ENCODE measurements around the gene FHOD3. TPM values are rescaled to one million over a fixed set of nuclear protein-coding genes. Genes with fewer than 3 reads are reported as not detected.

FHOD3 gene
- total and polyA plus RNA-seq, 2 donors (not counting 1 experiment from before 2014, with no cell fraction given), result not detected

GRCh38 chr18:36464126-36464651, 166.7 kb downstream of the FHOD3 start:
- Mint-ChIP-seq H3K4me3 (no peak overlapping the region), H3K4me1 (no peaks in the 10 kb centered on the region), H3K27ac (no peak overlapping the region), H3K27me3 (peaks cover 5% of the 10 kb centered on the region), H3K9me3 (ENCODE audit: insufficient read depth) (no peaks in the 10 kb centered on the region)
- WGBS (ENCODE audit: insufficient coverage), result 90% methylated on average over 4 of the region's 5 CpGs
- no peaks in the 10 kb centered on the region for H3K36me3 ChIP-seq (replicated peaks in 1 of 2; ENCODE audit: control extremely low read depth in 1 of 2, control insufficient read depth in 1 of 2, extremely low read depth in 1 of 2, insufficient read depth in 2 of 2, low read length in 1 of 2)
- no peak overlapping the region for H3K4me2 ChIP-seq (replicated peaks; ENCODE audit: low read depth, low read length, poor library complexity, severe bottlenecking)
- no peak for ATAC-seq (ENCODE audit: low read depth)
- H3K27ac ChIP-seq (ENCODE audit: low read length in 2 of 2), result no peak overlapping the region
- no peaks in the 10 kb centered on the region for H4K20me1 ChIP-seq (ENCODE audit: control insufficient read depth, insufficient read depth, low read length, poor library complexity, severe bottlenecking)
- ChIA-PET POLR2A (no interaction called here), CTCF (no interaction called here)
- H3K9me3 ChIP-seq (ENCODE audit: control extremely low read depth in 1 of 3, control insufficient read depth in 2 of 3, insufficient read depth in 1 of 3, low read length in 2 of 3), result no peaks in the 10 kb centered on the region
- intact Hi-C loops (cut with micrococcal nuclease), result no loop called here
- H3K4me3 ChIP-seq (ENCODE audit: control extremely low read depth in 1 of 5, extremely low read depth in 1 of 5, insufficient read depth in 1 of 5, low read depth in 2 of 5, low read length in 4 of 5), result no peak overlapping the region
- no peaks in the 10 kb centered on the region for H3K27me3 ChIP-seq (replicated peaks in 1 of 4; ENCODE audit: control extremely low read depth in 1 of 4, control insufficient read depth in 3 of 4, insufficient read depth in 4 of 4, low read length in 3 of 4)
- DNase-seq, result no peak
- no peak overlapping the region for H3K9ac ChIP-seq (ENCODE audit: low read length)
- H2AFZ ChIP-seq (ENCODE audit: insufficient read depth, low read depth, low read length, poor library complexity, severe bottlenecking), result no peak overlapping the region
- no peak for TF ChIP-seq EZH2 (IDR thresholded peaks at IDR 0.05; ENCODE audit: borderline replicate concordance, insufficient read depth, low read depth, low read length, poor library complexity, severe bottlenecking)
- H3K79me2 ChIP-seq (ENCODE audit: control insufficient read depth, insufficient read depth, low read length), result no peaks in the 10 kb centered on the region
- H3K4me1 ChIP-seq (ENCODE audit: control insufficient read depth in 2 of 2, insufficient read depth in 2 of 2, low read length in 2 of 2), result no peaks in the 10 kb centered on the region

DNA sequence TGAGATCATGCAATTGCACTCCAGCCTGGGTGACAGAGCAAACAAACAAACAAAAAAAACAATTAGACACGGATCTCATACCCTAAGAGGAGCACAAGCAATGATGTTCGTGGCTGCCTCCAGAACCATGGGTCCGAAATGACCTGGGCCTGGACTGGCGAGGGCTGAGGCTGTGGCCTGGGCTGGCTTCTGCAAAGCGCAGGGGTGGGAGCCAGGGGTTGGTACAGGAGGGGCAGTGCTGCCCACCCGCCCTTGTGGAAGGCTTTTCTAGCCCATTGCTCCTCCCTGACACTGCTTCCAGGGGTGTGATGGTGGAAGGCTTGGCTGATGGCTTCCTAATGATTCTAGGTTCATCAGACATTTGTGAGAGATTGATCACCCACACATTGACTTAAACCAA, 167.8 kb downstream of the FHOD3 start:
- Histone ChIP-seq H3K9me3 (ENCODE audit: control extremely low read depth in 1 of 3, control insufficient read depth in 2 of 3, insufficient read depth in 1 of 3, low read length in 2 of 3) (no peaks in the 10 kb centered on the region), H3K27ac (ENCODE audit: low read length in 2 of 2) (no peak overlapping the region), H4K20me1 (ENCODE audit: control insufficient read depth, insufficient read depth, low read length, poor library complexity, severe bottlenecking) (no peaks in the 10 kb centered on the region), H3K27me3 (replicated peaks in 1 of 4; ENCODE audit: control extremely low read depth in 1 of 4, control insufficient read depth in 3 of 4, insufficient read depth in 4 of 4, low read length in 3 of 4) (no peaks in the 10 kb centered on the region), H3K36me3 (replicated peaks in 1 of 2; ENCODE audit: control extremely low read depth in 1 of 2, control insufficient read depth in 1 of 2, extremely low read depth in 1 of 2, insufficient read depth in 2 of 2, low read length in 1 of 2) (no peaks in the 10 kb centered on the region), H3K4me2 (replicated peaks; ENCODE audit: low read depth, low read length, poor library complexity, severe bottlenecking) (no peak overlapping the region), H3K79me2 (ENCODE audit: control insufficient read depth, insufficient read depth, low read length) (no peaks in the 10 kb centered on the region), H3K4me1 (ENCODE audit: control insufficient read depth in 2 of 2, insufficient read depth in 2 of 2, low read length in 2 of 2) (no peaks in the 10 kb centered on the region), H3K4me3 (ENCODE audit: control extremely low read depth in 1 of 5, extremely low read depth in 1 of 5, insufficient read depth in 1 of 5, low read depth in 2 of 5, low read length in 4 of 5) (no peak overlapping the region), H2AFZ (ENCODE audit: insufficient read depth, low read depth, low read length, poor library complexity, severe bottlenecking) (no peak overlapping the region), H3K9ac (ENCODE audit: low read length) (no peak overlapping the region)
- DNase-seq (no peak), ATAC-seq (ENCODE audit: low read depth) (no peak)
- no peaks in the 10 kb centered on the region for H3K4me1 Mint-ChIP-seq
- ChIA-PET POLR2A (no interaction called here), CTCF (no interaction called here)
- WGBS (ENCODE audit: insufficient coverage), result 88% methylated on average over 5 of the region's 6 CpGs
- TF ChIP-seq EZH2 (IDR thresholded peaks at IDR 0.05; ENCODE audit: borderline replicate concordance, insufficient read depth, low read depth, low read length, poor library complexity, severe bottlenecking), result no peak
- TF ChIP-seq, protein P1, sequence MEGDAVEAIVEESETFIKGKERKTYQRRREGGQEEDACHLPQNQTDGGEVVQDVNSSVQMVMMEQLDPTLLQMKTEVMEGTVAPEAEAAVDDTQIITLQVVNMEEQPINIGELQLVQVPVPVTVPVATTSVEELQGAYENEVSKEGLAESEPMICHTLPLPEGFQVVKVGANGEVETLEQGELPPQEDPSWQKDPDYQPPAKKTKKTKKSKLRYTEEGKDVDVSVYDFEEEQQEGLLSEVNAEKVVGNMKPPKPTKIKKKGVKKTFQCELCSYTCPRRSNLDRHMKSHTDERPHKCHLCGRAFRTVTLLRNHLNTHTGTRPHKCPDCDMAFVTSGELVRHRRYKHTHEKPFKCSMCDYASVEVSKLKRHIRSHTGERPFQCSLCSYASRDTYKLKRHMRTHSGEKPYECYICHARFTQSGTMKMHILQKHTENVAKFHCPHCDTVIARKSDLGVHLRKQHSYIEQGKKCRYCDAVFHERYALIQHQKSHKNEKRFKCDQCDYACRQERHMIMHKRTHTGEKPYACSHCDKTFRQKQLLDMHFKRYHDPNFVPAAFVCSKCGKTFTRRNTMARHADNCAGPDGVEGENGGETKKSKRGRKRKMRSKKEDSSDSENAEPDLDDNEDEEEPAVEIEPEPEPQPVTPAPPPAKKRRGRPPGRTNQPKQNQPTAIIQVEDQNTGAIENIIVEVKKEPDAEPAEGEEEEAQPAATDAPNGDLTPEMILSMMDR (IDR thresholded peaks at IDR 0.05), result no peak
- H3K9me3 Mint-ChIP-seq (ENCODE audit: insufficient read depth), result no peaks in the 10 kb centered on the region
- no peak overlapping the region for H3K27ac Mint-ChIP-seq
- intact Hi-C loops (cut with micrococcal nuclease), result no loop called here
- H3K4me3 Mint-ChIP-seq, result no peak overlapping the region
- H3K27me3 Mint-ChIP-seq, result peaks cover 5% of the 10 kb centered on the region

Measured in B cell (primary cell).